Suprapubic skin (tissue), 3 donors: ENCODE results near the gene TMEM135.

ENCODE experiments used
- POLR2A ChIP-seq, 2 donors: fragments of 450-650 bp; IDR thresholded peaks; one replicate each; pipeline ENCODE4 v1.6.1; 2017; ENCODE audit warnings: antibody characterized with exemption in 2 of 2, mild to moderate bottlenecking in 2 of 2, moderate library complexity in 2 of 2
- TF ChIP-seq, protein P1 (sequence below), 2 donors: fragments of 200-600 bp in 1 of 2; fragments of 450-650 bp in 1 of 2; sonication (generic) in 1 of 2; IDR thresholded peaks; one replicate each; pipeline ENCODE4 v1.5.1; 2016 to 2019; ENCODE audit warnings: antibody characterized with exemption in 2 of 2, mild to moderate bottlenecking in 1 of 2, moderate library complexity in 1 of 2

DNA sequence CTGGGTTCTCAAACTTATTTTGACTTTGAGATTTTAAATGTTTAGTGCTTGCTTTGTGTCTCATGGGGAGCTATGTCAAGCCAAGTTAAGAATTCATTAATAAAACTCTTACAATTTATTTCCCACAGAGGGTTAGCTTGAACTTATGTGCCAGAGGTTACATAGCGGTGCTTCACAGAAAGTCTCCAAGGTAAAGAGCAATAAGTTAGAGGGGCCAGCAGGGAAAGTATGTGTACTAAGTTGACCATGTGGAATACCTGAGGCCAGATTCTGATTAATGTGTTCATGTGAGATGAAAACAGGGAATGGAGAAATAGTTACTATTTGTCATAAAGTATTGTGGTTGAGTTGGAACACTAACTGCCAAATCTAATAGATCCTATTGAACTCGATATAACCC is 149.3 kb downstream of the TMEM135 start:
- TF ChIP-seq, protein P1, sequence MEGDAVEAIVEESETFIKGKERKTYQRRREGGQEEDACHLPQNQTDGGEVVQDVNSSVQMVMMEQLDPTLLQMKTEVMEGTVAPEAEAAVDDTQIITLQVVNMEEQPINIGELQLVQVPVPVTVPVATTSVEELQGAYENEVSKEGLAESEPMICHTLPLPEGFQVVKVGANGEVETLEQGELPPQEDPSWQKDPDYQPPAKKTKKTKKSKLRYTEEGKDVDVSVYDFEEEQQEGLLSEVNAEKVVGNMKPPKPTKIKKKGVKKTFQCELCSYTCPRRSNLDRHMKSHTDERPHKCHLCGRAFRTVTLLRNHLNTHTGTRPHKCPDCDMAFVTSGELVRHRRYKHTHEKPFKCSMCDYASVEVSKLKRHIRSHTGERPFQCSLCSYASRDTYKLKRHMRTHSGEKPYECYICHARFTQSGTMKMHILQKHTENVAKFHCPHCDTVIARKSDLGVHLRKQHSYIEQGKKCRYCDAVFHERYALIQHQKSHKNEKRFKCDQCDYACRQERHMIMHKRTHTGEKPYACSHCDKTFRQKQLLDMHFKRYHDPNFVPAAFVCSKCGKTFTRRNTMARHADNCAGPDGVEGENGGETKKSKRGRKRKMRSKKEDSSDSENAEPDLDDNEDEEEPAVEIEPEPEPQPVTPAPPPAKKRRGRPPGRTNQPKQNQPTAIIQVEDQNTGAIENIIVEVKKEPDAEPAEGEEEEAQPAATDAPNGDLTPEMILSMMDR (IDR thresholded peaks at IDR 0.05): no peak
- TF ChIP-seq POLR2A (IDR thresholded peaks at IDR 0.05): no peak
